ENCODE measurements around the gene RBM4B. TPM values are rescaled to one million over a fixed set of nuclear protein-coding genes. Genes with fewer than 3 reads are reported as not detected.

Gene RBM4B
- total and polyA plus RNA-seq, 3 donors from 2014 or later: 35.0 to 35.7 (median 35.2) TPM

DNA sequence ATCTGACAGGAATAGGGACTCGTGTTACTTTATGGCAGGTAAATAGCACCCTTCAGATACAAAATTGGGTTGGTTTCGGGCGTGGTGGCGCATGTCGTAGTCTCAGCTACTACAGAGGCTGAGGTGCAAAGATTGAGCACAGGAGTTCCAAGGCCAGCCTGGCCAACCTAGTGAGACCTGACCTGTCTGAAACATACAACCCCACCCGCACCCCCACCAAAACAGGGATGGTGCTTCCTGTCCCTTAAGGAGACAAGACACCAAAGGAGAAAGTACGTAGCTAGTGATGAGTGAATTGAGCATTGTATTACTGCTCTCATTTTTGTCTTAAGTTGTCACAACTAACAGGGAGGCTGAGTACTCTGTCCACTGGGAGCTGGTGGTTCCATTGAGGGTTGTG lies 25.0 kb downstream of the RBM4B start:
- no peaks in the 10 kb centered on the region for H3K36me3 ChIP-seq (ENCODE audit: low read depth, missing control alignments)
- H3K4me3 ChIP-seq: no peak overlapping the region
- DNase-seq: no peak
- no peaks in the 10 kb centered on the region for H3K4me1 ChIP-seq
- no peaks in the 10 kb centered on the region for H3K9me3 ChIP-seq
- no peak for TF ChIP-seq POLR2A (IDR thresholded peaks at IDR 0.05)
- TF ChIP-seq CTCF (IDR thresholded peaks at IDR 0.05): no peak
- H3K27ac ChIP-seq: no peak overlapping the region
- H3K27me3 ChIP-seq: no peaks in the 10 kb centered on the region
- WGBS, 2 donors: 86 to 91% methylated on average over 7 of the region's 7 CpGs
- intact Hi-C loops (cut with DNase I; ENCODE audit: low total_unique reads): no loop called here

GRCh38 chr11:66651016-66651415 lies 26.7 kb downstream of the RBM4B start:
- H3K9me3 ChIP-seq: no peaks in the 10 kb centered on the region
- no peak overlapping the region for H3K27ac ChIP-seq
- no peaks in the 10 kb centered on the region for H3K27me3 ChIP-seq
- no peaks in the 10 kb centered on the region for H3K36me3 ChIP-seq (ENCODE audit: low read depth, missing control alignments)
- DNase-seq: no peak
- WGBS, 2 donors: 92 to 94% methylated on average over 2 of the region's 2 CpGs
- no peak overlapping the region for H3K4me3 ChIP-seq
- TF ChIP-seq POLR2A (IDR thresholded peaks at IDR 0.05) (no peak), CTCF (IDR thresholded peaks at IDR 0.05) (no peak)
- intact Hi-C loops (cut with DNase I; ENCODE audit: low total_unique reads): no loop called here
- H3K4me1 ChIP-seq: peaks cover 4% of the 10 kb centered on the region

- TF ChIP-seq POLR2A (IDR thresholded peaks at IDR 0.05) (no peak), CTCF (IDR thresholded peaks at IDR 0.05) (no peak)
- peaks cover 13% of the 10 kb centered on the region for H3K4me1 ChIP-seq
- WGBS, 2 donors: 82 to 88% methylated on average over 5 of the region's 5 CpGs
- H3K9me3 ChIP-seq: no peaks in the 10 kb centered on the region
- no peak overlapping the region for H3K27ac ChIP-seq
- H3K36me3 ChIP-seq (ENCODE audit: low read depth, missing control alignments): no peaks in the 10 kb centered on the region
- intact Hi-C loops (cut with DNase I; ENCODE audit: low total_unique reads): no loop called here
- DNase-seq: no peak
- no peaks in the 10 kb centered on the region for H3K27me3 ChIP-seq
- H3K4me3 ChIP-seq: no peak overlapping the region
These were observed 27.8 kb downstream of the RBM4B start for GRCh38 chr11:66649903-66650302.

DNA sequence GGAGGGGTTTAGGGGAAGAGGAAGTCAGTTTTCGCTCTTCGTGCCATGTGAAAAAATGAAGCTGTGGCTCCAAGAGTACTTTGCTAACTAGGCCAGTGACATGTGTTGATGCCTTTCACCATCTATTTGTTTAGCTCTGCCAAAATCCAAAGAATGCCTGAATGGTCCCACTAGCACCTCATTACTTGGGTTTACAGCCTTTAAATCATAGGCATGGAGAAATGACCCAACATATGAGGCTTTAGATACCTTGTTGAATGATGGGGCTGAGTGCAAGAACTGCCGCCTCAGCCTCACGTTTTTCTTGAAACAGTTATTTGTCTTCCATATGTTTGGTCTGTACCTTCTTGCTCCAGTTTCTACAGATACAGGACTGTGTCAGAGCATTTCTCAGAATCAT lies 30.9 kb downstream of the RBM4B start:
- 69 to 75% methylated on average over 4 of the region's 4 CpGs for WGBS, 2 donors
- intact Hi-C loops (cut with DNase I; ENCODE audit: low total_unique reads): no loop called here
- H3K4me1 ChIP-seq: peaks cover 39% of the 10 kb centered on the region

More for the DNA sequence above, 30.9 kb downstream of the RBM4B start:
- Histone ChIP-seq H3K27ac (no peak overlapping the region), H3K27me3 (no peaks in the 10 kb centered on the region), H3K9me3 (no peaks in the 10 kb centered on the region), H3K4me3 (no peak overlapping the region), H3K36me3 (ENCODE audit: low read depth, missing control alignments) (no peaks in the 10 kb centered on the region)
- DNase-seq: no peak
- TF ChIP-seq POLR2A (IDR thresholded peaks at IDR 0.05) (no peak), CTCF (IDR thresholded peaks at IDR 0.05) (no peak)

Data from testis (tissue), 3 donors.